Mesendoderm (in vitro differentiated cells): ENCODE results near the gene IL11RA.

ENCODE experiments used
- DNase-seq: peaks from one replicate; pipeline ENCODE4 v3.0.0; 2013
- H2AK5ac ChIP-seq: 2 replicates; pipeline ENCODE4 v1.6.1; 2013; ENCODE audit warnings: low read length, inconsistent platforms
- H2BK120ac ChIP-seq: 2 replicates; pipeline ENCODE4 v1.6.1; 2013; ENCODE audit warnings: low read depth, mild to moderate bottlenecking, low read length, moderate library complexity, mixed read lengths
- H2BK15ac ChIP-seq: replicated peaks from 2 replicates; pipeline ENCODE4 v1.6.1; 2013; ENCODE audit warnings: low read depth, mild to moderate bottlenecking, moderate library complexity
- H2BK5ac ChIP-seq: 2 replicates; pipeline ENCODE4 v1.6.1; 2013; ENCODE audit warnings: low read length, inconsistent platforms
- H3K18ac ChIP-seq: 2 replicates; pipeline ENCODE4 v1.6.1; 2013; ENCODE audit warnings: mild to moderate bottlenecking, low read length, mixed read lengths
- H3K23ac ChIP-seq: one replicate; pipeline ENCODE4 v1.6.1; 2013; ENCODE audit warnings: low read length
- H3K27ac ChIP-seq: 2 replicates; pipeline ENCODE4 v1.5.1; 2013; ENCODE audit warnings: low read depth, mild to moderate bottlenecking, inconsistent platforms, low read length, moderate library complexity
- H3K27me3 ChIP-seq: 2 replicates; pipeline ENCODE4 v1.6.1; 2013; ENCODE audit warnings: low read length, control low read depth, mild to moderate bottlenecking, inconsistent platforms; ENCODE audit not compliant: insufficient read depth, poor library complexity
- H3K36me3 ChIP-seq: 2 replicates; pipeline ENCODE4 v1.6.1; 2013; ENCODE audit warnings: low read length, inconsistent platforms; ENCODE audit not compliant: control insufficient read depth, insufficient read depth
- H3K4ac ChIP-seq: one replicate; pipeline ENCODE4 v1.6.1; 2013; ENCODE audit warnings: low read depth, mild to moderate bottlenecking, low read length, moderate library complexity
- H3K4me1 ChIP-seq: 2 replicates; pipeline ENCODE4 v1.6.1; 2013; ENCODE audit warnings: low read depth, low read length, inconsistent platforms; ENCODE audit not compliant: control insufficient read depth
- H3K4me2 ChIP-seq: 2 replicates; pipeline ENCODE4 v1.6.1; 2013; ENCODE audit warnings: low read length
- H3K4me3 ChIP-seq: 2 replicates; pipeline ENCODE4 v1.5.1; 2013; ENCODE audit warnings: mild to moderate bottlenecking, low read length
- H3K56ac ChIP-seq: one replicate; pipeline ENCODE4 v1.6.1; 2013; ENCODE audit warnings: low read length
- H3K79me1 ChIP-seq: 2 replicates; pipeline ENCODE4 v1.6.1; 2013; ENCODE audit warnings: low read length, inconsistent platforms
- H3K79me2 ChIP-seq: 2 replicates; pipeline ENCODE4 v1.6.1; 2013; ENCODE audit warnings: mild to moderate bottlenecking, low read length; ENCODE audit not compliant: control insufficient read depth, insufficient read depth
- H3K9ac ChIP-seq: 2 replicates; pipeline ENCODE4 v1.6.1; 2013; ENCODE audit warnings: low read length, inconsistent platforms
- H4K5ac ChIP-seq: one replicate; pipeline ENCODE4 v1.6.1; 2013; ENCODE audit warnings: low read length
- H4K8ac ChIP-seq: one replicate; pipeline ENCODE4 v1.6.1; 2013; ENCODE audit warnings: low read depth, mild to moderate bottlenecking, control low read depth, low read length, moderate library complexity
- WGBS: extraction: QIAGEN DNeasy Blood & Tissue Kit; methylation state at CpG from one replicate; pipeline ENCODE4 v1.1.7; 2013; ENCODE audit warnings: low lambda C conversion rate, missing lambda C conversion rate; ENCODE audit not compliant: insufficient coverage; ENCODE audit errors: extremely low coverage; 5-methylcytosine and 5-hydroxymethylcytosine counted together

The IL11RA gene

GRCh38 chr9:34610434-34611206 is 41.4 kb upstream of the IL11RA start:
- no peak overlapping the region for H2BK120ac ChIP-seq
- no peaks in the 10 kb centered on the region for H3K36me3 ChIP-seq
- H3K27me3 ChIP-seq, result no peaks in the 10 kb centered on the region
- no peak overlapping the region for H3K27ac ChIP-seq
- H4K5ac ChIP-seq, result no peak overlapping the region
- no peak for DNase-seq
- H2BK5ac ChIP-seq, result no peak overlapping the region
- H3K18ac ChIP-seq, result no peak overlapping the region
- no peaks in the 10 kb centered on the region for H3K79me2 ChIP-seq
- H3K4me1 ChIP-seq, result peaks cover 3% of the 10 kb centered on the region
- no peak overlapping the region for H3K4ac ChIP-seq
- no peak overlapping the region for H3K23ac ChIP-seq
- H3K56ac ChIP-seq, result peak overlapping the region; percentile 94
- no peak overlapping the region for H3K4me3 ChIP-seq
- H2AK5ac ChIP-seq, result no peak overlapping the region
- no peaks in the 10 kb centered on the region for H3K79me1 ChIP-seq
- no peak overlapping the region for H2BK15ac ChIP-seq
- whole genome bisulfite sequencing, result no CpG with 5 or more reads among the region's 20 CpGs
- no peak overlapping the region for H3K4me2 ChIP-seq
- no peak overlapping the region for H4K8ac ChIP-seq
- H3K9ac ChIP-seq, result no peak overlapping the region

GRCh38 chr9:34611251-34611810 is 40.7 kb upstream of the IL11RA start:
- Histone ChIP-seq H2AK5ac (peak overlapping the region; percentile 79), H2BK120ac (no peak overlapping the region), H3K36me3 (no peaks in the 10 kb centered on the region), H3K18ac (peak overlapping the region; percentile 82), H4K5ac (peak overlapping the region; percentile 15), H3K79me2 (no peaks in the 10 kb centered on the region), H3K79me1 (no peaks in the 10 kb centered on the region), H3K27me3 (no peaks in the 10 kb centered on the region), H3K4ac (peak overlapping the region; percentile 61), H3K4me3 (peak overlapping the region; percentile 69), H3K4me1 (peaks cover 3% of the 10 kb centered on the region), H3K56ac (peak overlapping the region; percentile 94), H3K23ac (peak overlapping the region; percentile 98), H3K9ac (peak overlapping the region; percentile 95), H4K8ac (peak overlapping the region; percentile 5), H3K27ac (no peak overlapping the region), H2BK15ac (no peak overlapping the region), H2BK5ac (no peak overlapping the region), H3K4me2 (peak overlapping the region; percentile 84)
- DNase-seq, result no peak
- no CpG with 5 or more reads among the region's 10 CpGs for WGBS

DNA sequence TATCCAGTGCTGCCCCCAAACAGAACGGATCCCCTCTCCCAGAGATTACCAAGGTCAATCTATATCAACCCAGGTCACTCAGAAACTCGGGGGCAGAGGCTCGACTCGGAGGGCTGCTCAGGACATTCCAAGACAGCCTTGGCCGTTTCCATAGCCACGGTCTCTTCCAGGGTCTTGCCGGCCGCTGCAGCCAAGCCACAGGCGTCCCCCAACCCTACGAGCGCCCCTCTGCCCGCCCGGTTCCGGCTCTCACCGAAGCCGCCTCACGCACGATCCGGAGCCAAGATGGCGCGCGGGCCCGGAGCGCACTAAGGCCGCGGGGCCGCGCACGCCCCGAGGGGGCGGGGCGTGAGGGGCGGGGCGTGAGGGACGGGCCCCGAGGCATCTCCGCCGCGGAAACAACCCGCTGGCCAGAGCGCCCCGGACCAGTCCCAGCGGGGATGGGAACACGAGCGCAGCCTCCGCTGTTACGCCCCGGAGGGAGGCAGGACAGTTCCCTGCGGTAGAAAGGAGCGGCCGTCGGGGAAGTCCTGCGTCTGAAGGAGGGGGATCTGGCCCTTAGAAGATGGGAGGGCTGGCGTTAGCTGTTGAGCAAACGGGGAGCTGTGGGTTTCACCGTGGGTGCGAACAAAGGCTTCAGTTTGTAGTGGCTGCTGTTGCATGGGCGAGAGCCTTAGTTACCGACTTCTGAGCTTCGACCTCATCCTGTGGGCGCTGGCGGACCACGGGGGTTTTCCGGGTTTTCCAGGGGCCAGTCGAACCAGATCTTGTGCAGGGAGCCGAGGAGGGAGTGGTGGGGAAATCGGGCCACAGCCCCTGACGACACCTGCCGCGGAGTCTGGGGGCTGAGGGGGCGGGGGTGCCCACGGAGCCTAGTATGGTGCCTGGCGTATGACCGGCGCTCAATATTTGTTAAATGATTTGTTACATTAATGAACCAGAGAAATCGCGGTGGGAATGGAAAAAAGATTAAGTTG is 39.9 kb upstream of the IL11RA start, which contains the start of gene RPP25L:
Gene RPP25L (minus strand): TSS at position 287 of the 977 bp plus-strand sequence. CDS start 801 bp downstream, outside the sequence.
- H3K27ac ChIP-seq, result no peak within 1 kb of the TSS
- H2BK5ac ChIP-seq, result no peak within 1 kb of the TSS
- peak within 1 kb of the TSS; percentile 5 for H4K8ac ChIP-seq
- H3K36me3 ChIP-seq, result no peaks in the 10 kb centered on the region
- no peak within 1 kb of the TSS for H2BK15ac ChIP-seq
- H3K79me2 ChIP-seq, result no peaks in the 10 kb centered on the region
- no peaks in the 10 kb centered on the region for H3K79me1 ChIP-seq
- H3K4ac ChIP-seq, result peak within 1 kb of the TSS; percentile 61
- H2BK120ac ChIP-seq, result no peak within 1 kb of the TSS
- peak within 1 kb of the TSS; percentile 90 for H3K4me2 ChIP-seq
- no CpG with 5 or more reads among the region's 77 CpGs for WGBS
- peak within 1 kb of the TSS; percentile 15 for H4K5ac ChIP-seq
- peaks cover 3% of the 10 kb centered on the region for H3K4me1 ChIP-seq
- no peaks in the 10 kb centered on the region for H3K27me3 ChIP-seq
- H3K18ac ChIP-seq, result peak within 1 kb of the TSS; percentile 82
- peak within 1 kb of the TSS; percentile 94 for H3K56ac ChIP-seq
- H2AK5ac ChIP-seq, result peak within 1 kb of the TSS; percentile 79
- peak within 1 kb of the TSS; percentile 98 for H3K23ac ChIP-seq
- H3K9ac ChIP-seq, result peak within 1 kb of the TSS; percentile 95
- H3K4me3 ChIP-seq, result peak within 1 kb of the TSS; percentile 69
- DNase-seq, result peak; percentile 80

DNA sequence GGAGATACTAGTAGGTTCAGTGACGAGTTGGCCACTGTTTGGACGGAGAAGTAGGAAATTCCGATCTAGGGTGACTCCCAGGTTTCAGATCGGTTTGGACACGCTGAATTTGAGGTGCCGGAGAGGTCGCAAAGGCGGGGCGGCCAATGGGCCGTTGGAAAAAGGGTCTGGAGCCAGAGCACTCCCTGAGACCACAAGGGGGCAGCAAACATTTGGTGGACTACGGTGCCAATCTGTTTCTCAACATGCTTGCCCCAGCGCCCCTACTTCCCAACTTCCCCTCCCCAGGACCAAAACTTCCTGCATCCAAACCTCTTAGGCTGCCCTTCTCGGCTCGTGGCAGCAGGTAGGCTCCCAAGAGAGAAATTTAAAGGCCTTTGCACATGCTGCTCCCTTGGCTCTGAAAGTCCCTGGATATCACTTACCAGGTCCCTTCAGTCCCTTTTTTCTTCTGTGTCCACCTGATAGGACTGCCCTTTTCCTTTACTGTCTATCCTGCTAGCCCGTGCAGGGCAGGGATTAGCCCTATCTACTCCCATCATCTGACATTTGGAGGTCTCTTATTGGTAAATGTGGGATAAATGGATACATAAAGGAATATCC is 39.1 kb upstream of the IL11RA start:
- no peaks in the 10 kb centered on the region for H3K79me2 ChIP-seq
- H3K23ac ChIP-seq, result no peak overlapping the region
- H3K36me3 ChIP-seq, result no peaks in the 10 kb centered on the region
- peak; percentile 81 for DNase-seq
- no CpG with 5 or more reads among the region's 15 CpGs for WGBS
- H3K9ac ChIP-seq, result peak overlapping the region; percentile 65
- no peaks in the 10 kb centered on the region for H3K27me3 ChIP-seq
- no peak overlapping the region for H2AK5ac ChIP-seq
- H3K4me1 ChIP-seq, result peaks cover 3% of the 10 kb centered on the region
- no peak overlapping the region for H2BK15ac ChIP-seq
- no peak overlapping the region for H4K5ac ChIP-seq
- H4K8ac ChIP-seq, result no peak overlapping the region
- H3K79me1 ChIP-seq, result no peaks in the 10 kb centered on the region
- H3K18ac ChIP-seq, result no peak overlapping the region
- H3K56ac ChIP-seq, result peak overlapping the region; percentile 71
- H3K4me3 ChIP-seq, result no peak overlapping the region
- H2BK120ac ChIP-seq, result no peak overlapping the region
- peak overlapping the region; percentile 90 for H3K4me2 ChIP-seq
- H2BK5ac ChIP-seq, result no peak overlapping the region
- no peak overlapping the region for H3K27ac ChIP-seq
- H3K4ac ChIP-seq, result no peak overlapping the region

DNA sequence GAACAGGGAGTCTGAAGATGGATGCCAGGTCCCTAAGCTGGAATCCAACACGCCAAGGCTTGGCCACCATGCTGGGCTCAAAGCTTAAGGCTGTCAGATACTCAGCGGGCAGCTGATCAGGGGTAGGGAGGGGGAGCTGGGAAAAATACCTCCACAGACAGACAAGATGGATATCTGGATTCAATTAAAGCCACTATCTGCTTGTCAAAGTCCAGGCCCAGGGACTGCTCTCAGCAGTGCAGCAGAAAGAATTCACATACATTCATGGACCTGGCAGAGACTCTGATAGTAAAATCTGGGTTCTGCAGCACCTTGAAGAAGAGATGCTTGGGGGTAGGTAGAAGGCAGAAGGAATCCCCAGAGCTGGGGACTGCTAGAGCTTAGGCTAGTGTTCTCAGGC is 36.9 kb upstream of the IL11RA start:
- no peak overlapping the region for H4K5ac ChIP-seq
- H3K18ac ChIP-seq, result no peak overlapping the region
- WGBS, result no CpG with 5 or more reads among the region's 2 CpGs
- no peak overlapping the region for H2AK5ac ChIP-seq
- peaks cover 6% of the 10 kb centered on the region for H3K4me1 ChIP-seq
- no peaks in the 10 kb centered on the region for H3K27me3 ChIP-seq
- no peak overlapping the region for H3K4me3 ChIP-seq
- H2BK15ac ChIP-seq, result no peak overlapping the region
- no peaks in the 10 kb centered on the region for H3K79me2 ChIP-seq
- H3K4ac ChIP-seq, result no peak overlapping the region
- H2BK120ac ChIP-seq, result no peak overlapping the region
- no peak overlapping the region for H3K9ac ChIP-seq
- no peak overlapping the region for H3K27ac ChIP-seq
- H4K8ac ChIP-seq, result no peak overlapping the region
- H3K79me1 ChIP-seq, result no peaks in the 10 kb centered on the region
- no peaks in the 10 kb centered on the region for H3K36me3 ChIP-seq
- no peak overlapping the region for H3K4me2 ChIP-seq
- H2BK5ac ChIP-seq, result no peak overlapping the region
- no peak overlapping the region for H3K56ac ChIP-seq
- DNase-seq, result no peak
- no peak overlapping the region for H3K23ac ChIP-seq
